HEK293T (cell line): ENCODE data around the gene SRCIN1.

Experiments
- ELF4 ChIP-seq: fragments of 450-650 bp; IDR thresholded peaks from 2 replicates; pipeline ENCODE4 v1.6.1; 2017; ENCODE audit warnings: antibody characterized with exemption
- FOXM1 ChIP-seq: fragments of 450-650 bp; IDR thresholded peaks from 2 replicates; pipeline ENCODE4 v1.6.1; 2017; ENCODE audit warnings: mild to moderate bottlenecking, borderline replicate concordance
- SP1 ChIP-seq: fragments of 450-650 bp; IDR thresholded peaks from 2 replicates; pipeline ENCODE4 v1.6.1; 2017

GRCh38 chr17:38504216-38504615 is 101.5 kb downstream of the SRCIN1 start:
- TF ChIP-seq FOXM1 (no peak), SP1 (no peak), ELF4 (no peak)
